Activated CD4-positive, alpha-beta T cell treated with anti-CD3 and anti-CD28 coated beads for 36 hours (primary cell): ENCODE measurements around the gene CCL3. TPM values are rescaled to one million over a fixed set of nuclear protein-coding genes. Genes with fewer than 3 reads are reported as not detected.

Source experiments
- ATAC-seq: fragments of 200-7000 bp; cut with Tn5 transposase; one replicate; pipeline ENCODE4 v1.10.0; 2021; ENCODE audit warnings: mild to moderate bottlenecking, moderate library complexity
- CTCF ChIA-PET: fragments of 350-600 bp; sonication (Branson Sonifier 250); formaldehyde crosslinking; loops from one replicate; lab custom pipeline; 2021; ENCODE audit warnings: antibody characterized with exemption; lab: Charles Lee
- POLR2A ChIA-PET: fragments of 350-600 bp; sonication (Branson Sonifier 250); formaldehyde crosslinking; loops from one replicate; lab custom pipeline; 2021; ENCODE audit warnings: antibody characterized with exemption, inconsistent platforms; lab: Charles Lee
- DNase-seq: peaks from one replicate; pipeline ENCODE4 v3.0.0-alpha.2; 2020
- H3K27ac Mint-ChIP-seq: one replicate; pipeline ENCODE4 v1.8.0; 2021; ENCODE audit warnings: mixed read lengths
- H3K27me3 Mint-ChIP-seq: one replicate; pipeline ENCODE4 v1.8.0; 2021; ENCODE audit warnings: mixed read lengths
- H3K36me3 Mint-ChIP-seq: one replicate; pipeline ENCODE4 v1.8.0; 2021; ENCODE audit warnings: low read depth, mixed read lengths
- H3K4me1 Mint-ChIP-seq: one replicate; pipeline ENCODE4 v1.8.0; 2021; ENCODE audit warnings: mixed read lengths
- H3K4me3 Mint-ChIP-seq: one replicate; pipeline ENCODE4 v1.8.0; 2021; ENCODE audit warnings: mild to moderate bottlenecking, moderate library complexity, mixed read lengths
- H3K9me3 Mint-ChIP-seq: one replicate; pipeline ENCODE4 v1.8.0; 2021; ENCODE audit warnings: low read depth, mixed read lengths
- intact Hi-C, 2 experiments: fragments of 100-400 bp; cut with DNase I in 1 of 2; cut with micrococcal nuclease in 1 of 2; formaldehyde crosslinking; loops; one replicate each; pipeline versions ENCODE4 v1.14.2 to v1.15.1; 2022 to 2024; cut with DNase I, micrococcal nuclease
- total RNA-seq, 2 experiments: library from RNA; stranded (reverse); gene quantifications; one replicate each; pipeline ENCODE4 v1.2.3, GENCODE V29; 2021

Gene CCL3
- 100 to 1,000 TPM; 287 to 296 TPM for total RNA-seq

GRCh38 chr17:36089888-36090836 is at the start of gene CCL3:
Gene CCL3 (minus strand): TSS chr17:36090143. CDS start chr17:36090058, 85 bp downstream.
- DNase-seq = peak; percentile 67
- Mint-ChIP-seq H3K9me3 (no peaks in the 10 kb centered on the region), H3K4me3 (peak within 1 kb of the TSS; percentile 50), H3K36me3 (no peaks in the 10 kb centered on the region), H3K4me1 (peaks cover 45% of the 10 kb centered on the region), H3K27ac (peak within 1 kb of the TSS; percentile 62), H3K27me3 (peaks cover 22% of the 10 kb centered on the region)
- CTCF ChIA-PET = interaction anchor here (1.2 to 3.3 kb wide), 7 partner anchors 13 to 121 kb away, joined by 3 to 15 read pairs (median 7); partner anchors contain the start of gene CCL4
- POLR2A ChIA-PET = interaction anchor here (0.6 to 3.2 kb wide), 13 partner anchors 9 to 1838 kb away, joined by 3 to 37 read pairs (median 4); partner anchors contain the start of genes CCL4 and CCL5
- peak; percentile 75 for ATAC-seq
- intact Hi-C loops = loop anchor here (1.0 to 5.0 kb wide), 4 partner anchors 18 to 208 kb away; partner anchors contain the start of gene CCL5 (in 1 of the 2)

- H3K27me3 Mint-ChIP-seq = peaks cover 22% of the 10 kb centered on the region
- POLR2A ChIA-PET = no interaction called here
- H3K4me1 Mint-ChIP-seq = no peaks in the 10 kb centered on the region
- no peaks in the 10 kb centered on the region for H3K9me3 Mint-ChIP-seq
- no peaks in the 10 kb centered on the region for H3K36me3 Mint-ChIP-seq
- intact Hi-C loops = no loop called here
- CTCF ChIA-PET = interaction anchor here (1.3 kb wide), 1 partner anchor 13 kb away, joined by 4 read pairs; no protein-coding TSS in a partner anchor
- DNase-seq (no peak), ATAC-seq (no peak)
- H3K4me3 Mint-ChIP-seq = no peak overlapping the region
- H3K27ac Mint-ChIP-seq = no peak overlapping the region
These were observed 46.5 kb upstream of the CCL3 start for GRCh38 chr17:36136439-36136838.

- Mint-ChIP-seq H3K9me3 (no peaks in the 10 kb centered on the region), H3K36me3 (no peaks in the 10 kb centered on the region), H3K4me1 (no peaks in the 10 kb centered on the region), H3K27me3 (peaks cover 20% of the 10 kb centered on the region), H3K4me3 (no peak overlapping the region), H3K27ac (no peak overlapping the region)
- ChIA-PET CTCF (interaction anchor here (1.3 kb wide), 1 partner anchor 13 kb away, joined by 4 read pairs; no protein-coding TSS in a partner anchor), POLR2A (no interaction called here)
- intact Hi-C loops = no loop called here
- no peak for DNase-seq
- no peak for ATAC-seq
These were observed 46.1 kb upstream of the CCL3 start for GRCh38 chr17:36136036-36136435.

GRCh38 chr17:36135465-36135864 is 45.5 kb upstream of the CCL3 start:
- Mint-ChIP-seq H3K27ac (no peak overlapping the region), H3K36me3 (no peaks in the 10 kb centered on the region), H3K9me3 (no peaks in the 10 kb centered on the region), H3K27me3 (peaks cover 20% of the 10 kb centered on the region), H3K4me1 (no peaks in the 10 kb centered on the region), H3K4me3 (no peak overlapping the region)
- ATAC-seq (no peak), DNase-seq (no peak)
- intact Hi-C loops = no loop called here
- POLR2A ChIA-PET = no interaction called here
- CTCF ChIA-PET = interaction anchor here (1.3 kb wide), 1 partner anchor 14 kb away, joined by 4 read pairs; no protein-coding TSS in a partner anchor

- ChIA-PET POLR2A (interaction anchor here (0.6 to 1.2 kb wide), 3 partner anchors 16 to 713 kb away, joined by 3 read pairs; partner anchors contain the start of gene CCL3), CTCF (interaction anchor here (1.0 to 1.7 kb wide), 3 partner anchors 10 to 157 kb away, joined by 3 to 11 read pairs (median 3); no protein-coding TSS in a partner anchor)
- no peak overlapping the region for H3K27ac Mint-ChIP-seq
- no peak overlapping the region for H3K4me3 Mint-ChIP-seq
- H3K9me3 Mint-ChIP-seq = no peaks in the 10 kb centered on the region
- no peaks in the 10 kb centered on the region for H3K4me1 Mint-ChIP-seq
- intact Hi-C loops = no loop called here
- H3K36me3 Mint-ChIP-seq = no peaks in the 10 kb centered on the region
- ATAC-seq = no peak
- H3K27me3 Mint-ChIP-seq = peaks cover 27% of the 10 kb centered on the region
- no peak for DNase-seq
These were observed 43.8 kb upstream of the CCL3 start for GRCh38 chr17:36133602-36134236.

- intact Hi-C loops = no loop called here
- peaks cover 23% of the 10 kb centered on the region for H3K27me3 Mint-ChIP-seq
These were observed 42.5 kb upstream of the CCL3 start for GRCh38 chr17:36132421-36132831.

GRCh38 chr17:36131931-36132330 is 42.0 kb upstream of the CCL3 start:
- DNase-seq = no peak
- CTCF ChIA-PET = interaction anchor here (0.9 to 1.7 kb wide), 3 partner anchors 13 to 59 kb away, joined by 3 to 11 read pairs (median 6); no protein-coding TSS in a partner anchor
- Mint-ChIP-seq H3K9me3 (no peaks in the 10 kb centered on the region), H3K4me3 (no peak overlapping the region), H3K27ac (no peak overlapping the region), H3K27me3 (peaks cover 18% of the 10 kb centered on the region), H3K4me1 (no peaks in the 10 kb centered on the region), H3K36me3 (no peaks in the 10 kb centered on the region)
- intact Hi-C loops = no loop called here
- POLR2A ChIA-PET = no interaction called here
- ATAC-seq = no peak

More at GRCh38 chr17:36132421-36132831, 42.5 kb upstream of the CCL3 start:
- ATAC-seq = no peak
- H3K36me3 Mint-ChIP-seq = no peaks in the 10 kb centered on the region
- DNase-seq = no peak
- H3K9me3 Mint-ChIP-seq = no peaks in the 10 kb centered on the region
- no peak overlapping the region for H3K27ac Mint-ChIP-seq
- H3K4me1 Mint-ChIP-seq = no peaks in the 10 kb centered on the region
- no peak overlapping the region for H3K4me3 Mint-ChIP-seq
- ChIA-PET POLR2A (no interaction called here), CTCF (interaction anchor here (0.9 to 1.7 kb wide), 3 partner anchors 14 to 60 kb away, joined by 3 to 11 read pairs (median 6); no protein-coding TSS in a partner anchor)

- DNase-seq (no peak), ATAC-seq (no peak)
- H3K4me3 Mint-ChIP-seq = no peak overlapping the region
- no peak overlapping the region for H3K27ac Mint-ChIP-seq
- POLR2A ChIA-PET = no interaction called here
- intact Hi-C loops = no loop called here
- H3K9me3 Mint-ChIP-seq = no peaks in the 10 kb centered on the region
- no peaks in the 10 kb centered on the region for H3K4me1 Mint-ChIP-seq
- no peaks in the 10 kb centered on the region for H3K36me3 Mint-ChIP-seq
- CTCF ChIA-PET = interaction anchor here (0.7 to 1.2 kb wide), 2 partner anchors 13 to 220 kb away, joined by 3 read pairs; no protein-coding TSS in a partner anchor
- peaks cover 16% of the 10 kb centered on the region for H3K27me3 Mint-ChIP-seq
These were observed 41.5 kb upstream of the CCL3 start for GRCh38 chr17:36131421-36131820.

GRCh38 chr17:36130346-36130745 is 40.4 kb upstream of the CCL3 start:
- DNase-seq (no peak), ATAC-seq (no peak)
- peaks cover 16% of the 10 kb centered on the region for H3K27me3 Mint-ChIP-seq
- intact Hi-C loops = no loop called here
- H3K27ac Mint-ChIP-seq = no peak overlapping the region
- POLR2A ChIA-PET = no interaction called here
- CTCF ChIA-PET = interaction anchor here (2.1 kb wide), 1 partner anchor 18 kb away, joined by 6 read pairs; no protein-coding TSS in a partner anchor
- peaks cover 4% of the 10 kb centered on the region for H3K9me3 Mint-ChIP-seq
- peaks cover 2% of the 10 kb centered on the region for H3K36me3 Mint-ChIP-seq
- no peak overlapping the region for H3K4me3 Mint-ChIP-seq
- no peaks in the 10 kb centered on the region for H3K4me1 Mint-ChIP-seq

GRCh38 chr17:36129616-36130015 is 39.7 kb upstream of the CCL3 start:
- peaks cover 16% of the 10 kb centered on the region for H3K27me3 Mint-ChIP-seq
- ChIA-PET CTCF (interaction anchor here (1.0 to 2.1 kb wide), 2 partner anchors 9 to 19 kb away, joined by 5 to 6 read pairs; no protein-coding TSS in a partner anchor), POLR2A (no interaction called here)
- peaks cover 2% of the 10 kb centered on the region for H3K36me3 Mint-ChIP-seq
- H3K4me1 Mint-ChIP-seq = no peaks in the 10 kb centered on the region
- DNase-seq = no peak
- no peak overlapping the region for H3K27ac Mint-ChIP-seq
- H3K9me3 Mint-ChIP-seq = peaks cover 4% of the 10 kb centered on the region
- intact Hi-C loops = no loop called here
- H3K4me3 Mint-ChIP-seq = no peak overlapping the region
- no peak for ATAC-seq
